DMS 273 (cell line): Measurements from ENCODE around the gene BCAS3.
"Not testable (repeated sequence)": the region's sequence is repeated elsewhere in the genome, so short reads cannot be mapped to it uniquely, and the experiment has no call there.

ENCODE experiments used
- DNase-seq: peaks from one replicate; lab custom pipeline; 2025; ENCODE audit not compliant: unreplicated experiment; lab: John Stamatoyannopoulos, UW

The BCAS3 gene

DNA sequence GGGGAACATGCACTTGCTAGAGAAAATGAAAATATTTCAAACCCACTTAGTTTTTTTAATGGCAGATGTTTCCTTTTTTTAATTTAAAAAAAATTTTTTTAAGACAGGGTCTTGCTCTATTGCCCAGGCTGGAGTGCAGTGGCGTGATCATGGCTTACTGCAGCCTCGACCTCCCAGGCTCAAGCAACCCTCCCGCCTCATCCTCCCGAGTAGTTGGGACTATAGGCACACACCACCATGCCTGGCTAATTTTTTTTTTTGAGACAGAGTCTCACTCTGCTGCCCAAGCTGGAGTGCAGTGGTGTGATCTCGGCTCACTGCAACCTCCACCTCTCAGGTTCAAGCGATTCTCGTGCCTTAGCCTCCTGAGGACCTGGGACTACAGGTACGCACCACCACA, 469.2 kb downstream of the BCAS3 start:
- not testable (repeated sequence) for DNase-seq

DNA sequence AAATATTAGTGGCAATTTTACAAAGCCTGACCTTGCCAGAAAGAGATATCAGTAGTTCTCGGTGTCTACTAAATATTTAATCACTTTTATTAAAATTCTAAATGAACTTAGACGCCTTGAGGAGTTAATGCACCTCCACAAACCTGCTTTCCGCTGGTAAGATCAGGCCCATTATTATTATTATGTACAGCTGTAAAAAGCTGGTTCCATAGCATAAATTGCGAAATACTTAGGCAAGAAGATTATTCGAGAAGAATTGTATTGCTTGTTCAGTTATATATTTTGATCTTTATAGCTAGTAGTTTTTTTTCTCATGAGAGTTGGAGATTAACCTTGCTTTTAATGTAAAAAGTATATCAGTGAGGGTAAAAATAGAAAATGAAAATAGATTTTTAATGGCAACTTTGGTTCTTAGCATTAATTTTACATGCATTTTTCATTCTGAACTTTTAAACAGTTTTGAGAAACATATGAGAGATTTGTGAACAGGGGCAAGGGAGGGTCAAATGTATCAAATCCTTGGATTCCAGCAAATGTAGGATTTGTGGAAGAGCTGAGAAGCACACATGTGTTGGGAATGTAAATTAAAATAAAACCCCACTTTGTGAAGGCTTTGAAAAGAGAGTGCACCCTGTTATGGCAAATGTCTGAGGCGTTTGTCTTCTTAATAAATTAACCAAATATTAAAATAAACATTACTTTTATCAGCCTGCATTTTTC, 471.6 kb downstream of the BCAS3 start:
- DNase-seq: no peak

GRCh38 chr17:61149862-61150362, 472.3 kb downstream of the BCAS3 start:
- DNase-seq: peak; percentile 64

DNA sequence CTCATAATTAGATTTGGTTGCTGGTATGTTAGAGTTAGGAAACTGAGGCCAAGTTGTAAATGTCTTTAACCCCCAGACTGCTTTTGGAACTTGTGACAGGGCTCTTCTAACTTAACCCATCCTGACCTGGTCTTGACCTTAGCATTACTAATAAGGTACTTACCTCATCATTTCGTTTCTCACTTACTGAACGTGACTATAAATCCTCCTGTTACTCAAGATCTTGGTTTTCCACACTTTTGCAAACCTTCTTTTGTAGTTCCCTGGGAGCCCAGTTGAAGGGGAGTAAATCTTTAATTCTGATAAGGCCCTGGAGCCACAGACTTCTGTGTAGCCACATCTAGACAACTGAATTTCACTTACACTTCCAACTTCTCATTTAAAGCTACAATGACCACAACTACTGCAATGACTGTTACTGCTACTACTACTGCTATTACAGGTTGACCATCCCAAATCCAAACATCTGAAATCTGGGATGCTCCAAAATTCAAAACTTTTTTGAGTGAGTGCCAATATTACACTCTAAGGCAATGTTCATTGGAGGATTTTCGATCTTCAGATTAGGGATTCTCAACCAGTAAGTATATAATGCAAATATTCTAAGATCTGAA, 473.1 kb downstream of the BCAS3 start:
- DNase-seq: no peak

- DNase-seq: no peak
Observed at GRCh38 chr17:61152898-61153297, 475.2 kb downstream of the BCAS3 start.

DNA sequence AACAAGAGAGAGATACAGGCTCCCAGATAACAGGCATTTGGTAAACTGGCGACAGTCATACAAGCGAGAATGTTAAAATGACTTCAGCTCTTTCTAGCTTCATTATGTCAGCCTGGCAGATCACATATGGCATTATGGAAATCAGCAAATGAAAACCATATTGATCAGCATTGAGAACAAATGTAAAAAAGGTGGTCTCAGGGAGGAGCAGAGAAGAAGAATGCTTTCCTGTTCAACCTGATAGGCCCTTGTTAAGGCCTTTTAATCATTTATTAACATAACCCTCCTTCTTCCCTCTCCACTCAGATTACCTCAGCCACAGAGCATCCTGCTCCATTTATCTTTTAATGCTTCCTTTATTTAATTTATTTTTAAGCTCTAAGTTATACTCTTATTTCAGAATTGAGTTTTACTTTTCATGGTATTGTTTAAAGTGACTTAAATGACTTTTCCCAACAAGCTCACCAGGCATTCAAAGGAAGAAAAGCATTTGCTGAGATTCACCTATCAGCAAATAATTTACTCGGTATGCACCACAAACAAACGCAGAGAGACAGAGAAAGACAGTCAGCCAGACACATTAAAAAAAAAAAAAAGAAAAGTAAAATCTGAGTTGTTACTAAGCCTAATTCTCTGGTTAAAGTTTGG, 478.1 kb downstream of the BCAS3 start:
- no peak for DNase-seq

- peak; percentile 59 for DNase-seq
Observed at GRCh38 chr17:61157246-61157886, 479.7 kb downstream of the BCAS3 start.

DNA sequence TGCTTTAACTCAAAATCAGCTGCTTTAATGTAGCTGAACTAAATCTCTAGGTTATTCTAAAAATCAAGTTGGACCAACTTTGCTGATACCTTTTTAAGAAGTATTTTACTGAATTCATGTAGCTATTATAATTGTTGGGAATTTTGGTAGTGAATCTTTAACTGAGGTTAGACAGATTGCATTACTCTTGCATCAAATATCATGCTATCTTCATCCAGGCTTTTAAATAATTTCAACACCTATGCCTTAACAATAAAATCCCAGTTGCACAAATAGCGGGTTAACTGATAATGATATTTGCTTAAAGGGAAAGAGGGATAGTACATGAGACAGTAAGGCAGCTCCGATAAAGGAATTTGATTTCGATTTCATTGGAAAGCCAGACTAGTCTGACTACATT, 480.7 kb downstream of the BCAS3 start:
- no peak for DNase-seq

DNA sequence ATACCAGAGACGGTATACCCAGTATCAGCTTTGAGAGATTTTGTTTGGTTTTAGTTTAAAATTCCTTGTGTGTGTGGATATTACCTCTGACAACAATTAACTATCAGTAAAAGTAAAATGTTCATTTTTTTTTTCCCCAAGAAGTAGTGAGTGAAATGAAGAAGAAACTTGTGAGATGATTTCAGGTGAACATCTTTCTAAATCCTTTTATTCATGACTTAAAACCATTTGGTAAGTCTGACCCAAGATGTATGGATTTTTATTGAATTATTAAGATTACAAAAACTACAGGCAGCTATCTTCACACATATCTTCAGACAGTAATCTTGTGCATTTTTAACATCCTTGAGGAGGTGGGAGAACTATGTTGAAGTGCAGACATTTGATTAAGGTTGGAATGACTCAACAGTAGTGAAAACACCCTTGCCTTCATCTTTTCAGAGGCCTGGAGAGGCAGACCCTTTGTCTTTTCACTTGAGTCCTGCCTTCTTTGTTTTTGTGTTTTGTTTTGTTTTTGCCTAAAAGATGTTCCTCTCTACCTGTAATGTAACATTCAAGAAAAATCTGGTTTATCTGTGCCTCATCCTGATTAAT, 481.7 kb downstream of the BCAS3 start:
- no peak for DNase-seq

DNA sequence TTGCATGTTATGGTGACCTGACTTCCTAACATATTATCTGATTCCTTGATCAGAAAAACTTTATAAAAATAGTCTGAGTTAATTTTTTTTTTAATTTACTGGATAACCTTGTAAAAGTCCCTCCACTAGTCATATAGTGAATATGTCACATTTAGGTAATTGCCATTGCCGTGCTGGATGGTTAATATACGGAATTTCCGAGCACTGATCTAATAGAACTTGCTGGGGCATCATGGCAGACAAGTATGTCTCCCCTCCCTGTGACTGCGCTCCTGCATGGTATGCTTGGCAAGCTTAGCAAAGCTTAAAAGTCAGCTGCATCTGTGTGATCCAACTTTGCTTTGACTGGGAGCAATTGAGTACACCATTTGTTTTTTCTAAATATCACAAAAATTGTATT, 482.6 kb downstream of the BCAS3 start:
- DNase-seq: no peak

GRCh38 chr17:61160789-61161445, 483.3 kb downstream of the BCAS3 start:
- DNase-seq: no peak

- peak; percentile 44 for DNase-seq
Observed at GRCh38 chr17:61161615-61162134, 484.0 kb downstream of the BCAS3 start.

DNA sequence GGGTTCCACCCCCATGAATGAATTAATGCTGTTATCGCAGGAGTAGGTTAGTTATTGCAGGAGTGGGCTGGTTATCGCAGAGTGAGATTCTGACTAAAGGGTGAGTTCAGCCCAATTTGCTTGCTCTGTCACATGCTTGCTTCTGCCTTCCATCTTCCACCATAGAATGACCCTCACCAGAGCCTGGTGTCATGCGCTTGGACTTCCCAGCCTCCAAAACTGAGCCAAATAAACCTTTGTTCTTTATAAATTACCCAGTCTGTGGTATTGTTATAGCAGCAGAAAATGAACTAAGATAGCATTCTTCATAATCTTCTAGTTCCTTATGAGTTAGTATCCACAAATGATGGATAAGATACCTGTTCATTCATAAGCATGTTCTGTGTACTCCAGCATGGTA, 486.9 kb downstream of the BCAS3 start:
- DNase-seq: no peak

GRCh38 chr17:61167075-61167474, 489.4 kb downstream of the BCAS3 start:
- no peak for DNase-seq

GRCh38 chr17:61168506-61168905, 490.9 kb downstream of the BCAS3 start:
- no peak for DNase-seq

- no peak for DNase-seq
Observed at GRCh38 chr17:61174310-61174709, 496.7 kb downstream of the BCAS3 start.

DNA sequence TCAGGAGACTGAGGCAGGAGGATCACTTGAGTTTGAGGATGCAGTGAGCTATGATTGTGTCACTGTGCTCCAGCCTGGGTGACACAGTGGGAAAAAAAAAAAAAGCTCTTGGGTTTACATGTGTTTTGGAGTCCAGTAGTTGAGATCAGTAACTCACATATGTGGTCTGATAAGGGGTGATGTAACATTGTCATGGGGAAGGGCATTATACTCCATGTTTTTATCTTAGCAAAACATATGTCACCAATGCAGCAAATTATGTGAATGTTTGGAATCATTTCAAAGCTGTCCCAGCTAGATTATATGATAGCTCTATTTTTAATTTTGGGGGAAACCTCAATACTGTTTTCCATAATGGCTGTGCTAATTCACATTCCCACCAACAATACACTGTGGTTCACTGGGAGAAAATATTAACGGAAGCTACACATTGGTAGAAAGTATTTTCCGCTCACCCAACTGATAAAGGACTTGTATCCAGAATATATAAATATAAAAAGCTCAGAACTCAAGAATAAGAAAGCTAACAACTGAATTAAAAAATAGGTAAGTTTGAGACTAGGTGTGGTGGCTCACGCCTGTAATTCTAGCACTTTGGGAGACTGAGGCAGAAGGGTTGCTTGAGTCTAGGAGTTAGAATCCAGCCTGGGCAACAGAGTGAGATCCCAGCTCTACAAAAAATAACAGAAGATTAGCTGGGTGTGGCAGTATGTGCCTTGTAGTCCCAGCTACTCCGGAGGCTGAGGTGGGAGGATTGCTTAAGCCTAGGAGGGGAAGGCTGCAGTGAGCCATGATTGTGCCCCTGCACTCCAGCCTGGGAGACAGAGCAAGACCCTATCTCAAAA, 497.9 kb downstream of the BCAS3 start:
- no peak for DNase-seq

GRCh38 chr17:61177351-61177750, 499.7 kb downstream of the BCAS3 start:
- no peak for DNase-seq

GRCh38 chr17:61178284-61178683, 500.6 kb downstream of the BCAS3 start:
- DNase-seq: no peak

DNA sequence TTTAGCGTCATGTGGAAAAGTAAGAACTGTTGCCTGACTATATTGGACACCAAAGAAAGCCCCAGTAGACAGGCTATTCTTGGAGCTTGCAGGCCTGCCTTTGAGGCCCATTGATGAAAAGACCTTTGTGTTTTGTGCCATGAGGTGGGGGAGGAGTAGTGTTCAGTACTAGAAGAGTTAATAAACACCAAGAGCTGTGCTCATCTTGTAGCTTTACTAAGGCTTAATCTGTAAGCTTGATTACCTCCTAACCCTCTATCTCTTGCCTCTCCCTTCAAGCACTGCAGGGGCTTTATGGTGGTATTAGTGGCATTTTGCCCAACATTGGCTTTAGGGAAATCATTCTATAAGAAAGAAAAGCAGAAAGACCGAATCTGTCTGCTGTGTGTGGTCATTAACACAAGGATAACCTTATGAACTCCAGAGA, 501.7 kb downstream of the BCAS3 start:
- no peak for DNase-seq
